Right hindlimb (tissue), 1 donor: Measurements from ENCODE around the gene LZTS3.
"Not testable (repeated sequence)": the region's sequence is repeated elsewhere in the genome, so short reads cannot be mapped to it uniquely, and the experiment has no call there.

Experiments used
- DNase-seq: peaks from one replicate; pipeline ENCODE4 v3.0.0-alpha.2; 2018

LZTS3 gene

GRCh38 chr20:3172933-3173609, at the start of gene LZTS3:
TSS of gene LZTS3 (minus strand) at chr20:3173549. CDS start at chr20:3167163, 6,386 bp downstream.
- DNase-seq: peak; percentile 83

DNA sequence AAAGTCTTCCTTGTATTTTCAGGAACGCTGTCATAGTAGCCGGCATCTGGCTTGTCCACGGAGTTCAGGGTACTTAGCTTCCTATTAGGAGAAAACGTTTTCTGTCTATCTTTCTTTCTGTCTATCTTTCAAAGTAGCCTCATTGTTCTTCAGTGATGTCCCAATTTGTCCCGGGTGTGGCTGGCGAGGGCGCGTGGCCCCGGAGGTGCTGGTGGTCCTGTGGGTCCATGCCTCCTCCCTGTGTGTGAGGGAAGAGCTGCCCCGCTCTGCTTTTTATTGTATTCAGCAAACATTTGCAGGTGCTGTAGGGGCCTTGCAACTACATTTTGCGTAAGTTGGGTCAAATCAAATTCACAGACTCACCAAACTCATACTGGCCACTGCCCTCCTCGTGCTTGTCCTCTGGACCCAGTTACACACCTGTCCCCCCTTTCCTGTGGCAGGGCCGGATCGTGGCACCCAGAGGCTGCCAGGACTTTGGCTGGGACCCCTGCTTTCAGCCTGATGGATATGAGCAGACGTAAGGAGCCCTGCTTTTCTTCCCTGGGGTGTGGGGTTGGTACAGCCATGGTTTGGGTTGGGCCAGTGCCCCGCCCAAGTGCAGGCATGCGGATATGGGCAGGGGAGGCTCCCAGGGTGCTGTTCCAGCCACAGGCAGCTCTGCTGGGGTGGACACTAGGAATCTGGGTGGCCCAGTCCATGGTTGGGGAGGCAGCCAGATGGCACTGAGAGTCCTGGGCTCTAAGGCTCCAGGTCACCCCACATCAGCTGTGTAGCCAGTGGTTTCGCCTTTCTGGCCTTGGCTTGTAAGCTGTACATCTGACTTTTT, 48.3 kb upstream of the LZTS3 start:
- no peak for DNase-seq

- DNase-seq: no peak
Observed at GRCh38 chr20:3218307-3218988, 45.1 kb upstream of the LZTS3 start.

- DNase-seq: not testable (repeated sequence)
Observed at GRCh38 chr20:3215359-3215917, 42.1 kb upstream of the LZTS3 start.

GRCh38 chr20:3213226-3213625, 39.9 kb upstream of the LZTS3 start:
- DNase-seq: no peak

DNA sequence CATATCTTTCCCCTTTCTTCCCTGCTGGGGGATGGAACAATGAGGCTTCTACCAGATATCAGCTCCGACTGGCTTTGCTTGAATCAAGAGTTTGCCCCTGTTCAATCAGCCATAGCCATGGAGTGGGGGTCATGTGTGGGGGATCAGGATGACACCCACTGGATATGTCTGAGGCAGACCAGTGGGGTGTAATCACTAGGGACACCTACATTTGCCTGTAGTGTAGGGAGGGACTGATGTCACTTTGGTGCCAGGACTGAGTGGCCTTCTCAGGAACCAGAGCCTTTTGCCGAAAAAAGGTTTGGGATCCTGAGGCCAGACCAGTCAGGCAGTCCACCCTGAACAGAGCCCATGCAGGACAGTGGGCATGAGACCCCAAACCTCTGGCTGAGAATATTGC, 37.0 kb upstream of the LZTS3 start:
- no peak for DNase-seq

GRCh38 chr20:3209946-3210317, 36.6 kb upstream of the LZTS3 start:
- DNase-seq: no peak

DNA sequence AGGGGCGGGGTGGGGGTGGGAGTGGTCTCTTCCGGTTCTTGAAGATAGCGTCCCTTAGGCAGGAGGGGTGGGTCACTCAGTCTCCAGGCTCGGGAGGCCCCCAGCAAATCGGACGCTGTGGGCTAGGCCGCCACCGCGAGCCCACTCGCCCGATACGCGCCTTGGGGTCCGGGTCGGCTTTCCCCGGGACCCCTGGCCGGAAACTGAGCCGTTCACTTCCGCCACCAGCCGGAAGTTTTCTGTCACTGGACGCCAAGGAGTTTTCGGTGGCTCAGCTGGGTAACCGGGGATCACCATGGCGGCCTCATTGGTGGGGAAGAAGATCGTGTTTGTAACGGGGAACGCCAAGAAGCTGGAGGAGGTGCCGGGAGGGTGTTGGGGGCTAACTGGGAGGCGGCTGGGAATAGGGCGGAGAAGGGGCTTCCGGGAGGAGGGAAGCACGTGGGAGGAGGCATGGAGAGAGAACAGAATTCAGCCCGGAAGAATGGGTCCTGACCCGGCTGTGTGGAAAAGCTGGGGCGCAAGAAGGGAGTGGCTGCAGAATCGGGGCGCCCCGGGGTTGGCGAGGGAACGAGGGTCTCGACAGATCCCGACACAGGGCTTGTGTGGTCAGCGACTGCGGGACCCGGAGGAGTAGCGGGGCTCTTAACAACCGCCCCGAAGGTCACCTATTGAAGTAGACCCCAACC, 36.1 kb upstream of the LZTS3 start, which contains the start of gene ITPA:
Gene ITPA, plus strand, starts transcription at position 242 of the 689 bp plus-strand sequence. Its CDS starts 54 bp downstream, at position 296.
- DNase-seq: peak; percentile 76

DNA sequence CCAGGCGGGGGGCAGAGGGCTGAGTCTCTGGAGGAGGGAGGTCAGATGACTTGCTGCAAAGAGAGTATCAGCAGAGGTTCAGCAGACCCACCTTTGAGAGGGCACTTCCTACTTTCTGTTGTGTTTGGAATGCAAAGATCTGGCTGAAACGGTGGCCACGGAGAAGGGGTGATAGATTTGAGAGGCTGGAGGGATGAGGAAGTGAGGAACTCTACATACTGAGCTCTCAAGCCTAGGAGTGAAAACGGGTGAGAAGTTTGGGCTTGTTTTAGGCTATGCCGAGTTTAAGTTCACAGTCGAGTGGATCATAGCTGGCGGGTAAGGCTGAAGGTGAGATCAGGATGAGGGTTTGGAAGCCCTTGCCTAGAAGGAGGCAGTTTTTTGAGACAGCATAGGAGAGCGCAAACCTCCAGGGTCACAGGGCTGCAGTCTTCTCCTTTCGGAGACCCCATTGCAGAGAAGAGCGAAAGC, 35.5 kb upstream of the LZTS3 start:
- DNase-seq: no peak

GRCh38 chr20:3204124-3204794, 30.9 kb upstream of the LZTS3 start, which contains the start of gene DDRGK1:
TSS of gene DDRGK1 (minus strand) at chr20:3204682. CDS start at chr20:3204627, 55 bp downstream.
- DNase-seq: peak; percentile 90

GRCh38 chr20:3203315-3204123, 30.2 kb upstream of the LZTS3 start:
- DNase-seq: no peak

DNA sequence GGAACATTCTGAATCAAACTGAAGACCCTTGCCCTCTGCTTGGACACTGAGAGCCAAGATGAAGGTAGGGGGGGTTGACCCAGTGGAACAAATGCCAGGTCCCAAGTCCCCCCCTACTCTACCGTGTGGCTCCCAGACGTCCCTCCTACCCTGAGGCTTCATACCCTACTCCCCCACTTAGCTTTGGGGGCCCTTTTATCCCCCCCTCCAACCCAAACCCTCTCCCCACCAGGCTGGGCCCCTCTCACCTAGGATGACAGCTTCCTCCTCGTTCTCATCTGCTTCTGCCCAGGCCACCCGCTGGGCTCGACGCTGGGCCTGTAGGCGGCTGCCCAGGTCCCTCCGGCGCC, 29.6 kb upstream of the LZTS3 start:
- DNase-seq: no peak

DNA sequence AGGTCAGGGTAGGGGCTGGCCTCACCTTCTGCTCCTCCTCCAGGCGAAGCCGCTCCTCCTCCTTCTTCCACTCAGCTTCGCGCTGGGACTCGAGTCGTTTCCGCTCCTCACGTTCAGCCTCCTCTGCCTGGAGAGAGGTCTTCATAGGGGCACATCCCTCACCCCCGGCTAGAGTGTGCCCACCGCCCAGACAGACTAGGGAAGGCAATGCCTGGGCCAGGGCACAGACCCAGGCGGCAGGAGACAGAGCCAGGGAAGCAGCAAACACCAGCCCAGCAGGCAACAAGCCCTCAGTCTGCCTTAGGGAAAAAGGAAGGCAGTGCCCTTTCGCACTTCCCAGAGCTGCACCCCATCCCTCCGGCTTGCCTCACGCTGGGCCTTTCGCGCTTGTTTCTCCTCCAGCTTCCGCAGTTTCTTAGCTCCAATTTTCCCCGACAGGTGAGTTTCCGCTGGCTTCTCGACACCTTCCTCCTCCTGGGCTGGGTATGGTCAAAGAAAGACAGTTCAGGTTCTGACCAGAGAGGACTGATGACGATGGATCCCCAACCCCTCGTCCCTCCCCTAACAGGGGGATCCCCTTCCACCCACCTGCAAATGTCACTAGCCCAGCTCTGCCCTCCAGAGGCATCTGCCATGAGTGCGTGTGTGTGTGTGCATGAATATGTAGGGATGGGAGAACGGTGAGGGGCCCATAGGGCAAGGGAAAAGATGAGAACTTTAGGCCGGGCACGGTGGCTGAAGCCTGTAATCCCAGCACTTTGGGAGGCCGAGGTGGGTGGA, 26.8 kb upstream of the LZTS3 start:
- no peak for DNase-seq

DNA sequence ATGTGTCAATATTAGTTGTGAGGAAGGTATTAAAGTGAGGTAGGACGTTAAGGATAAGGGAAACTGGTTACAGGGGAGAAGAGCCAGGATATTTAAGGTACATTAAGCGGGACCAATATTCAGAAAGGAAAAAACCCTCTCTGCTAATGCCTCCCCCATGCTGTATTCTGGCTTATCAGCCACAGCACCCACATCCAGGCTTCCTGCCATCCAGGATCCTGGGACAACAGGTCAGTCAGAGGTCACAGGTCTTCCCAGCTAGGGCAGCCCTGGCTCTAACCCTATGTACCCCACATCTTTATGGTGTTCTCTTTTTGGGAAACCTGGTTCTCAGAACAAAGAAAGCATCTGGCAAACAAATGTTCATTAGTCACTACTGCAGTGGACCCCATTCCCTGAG, 25.9 kb upstream of the LZTS3 start:
- no peak for DNase-seq

DNA sequence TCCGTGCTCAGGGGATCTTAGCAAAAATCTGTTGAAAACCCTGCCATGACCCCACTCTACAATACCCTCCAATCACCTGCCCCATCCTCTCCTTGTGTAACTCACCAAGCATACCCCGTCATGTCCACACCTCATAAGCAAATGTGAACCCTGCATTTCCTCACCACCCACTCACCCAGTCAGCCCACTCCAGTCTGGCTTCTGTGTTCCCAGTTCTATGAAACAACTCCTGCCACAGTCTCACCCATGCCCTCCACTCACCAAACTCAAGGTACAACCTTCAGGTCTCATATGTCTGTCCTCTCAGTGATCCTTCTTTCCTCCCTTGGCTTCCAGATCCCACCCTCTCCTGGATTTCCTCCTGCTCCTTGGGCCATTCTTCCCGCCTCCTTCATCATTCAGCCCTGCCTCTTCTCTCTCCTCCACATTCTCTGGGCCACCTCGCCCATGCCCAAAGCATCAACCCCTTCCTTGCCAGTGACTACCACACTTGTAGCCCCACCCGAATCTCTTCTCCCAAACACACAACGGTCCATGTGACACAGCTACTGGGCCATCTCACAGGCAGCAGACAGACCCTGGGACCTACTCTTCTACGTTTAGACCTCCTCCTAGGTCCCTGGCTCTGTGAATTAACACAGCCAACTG, 22.4 kb upstream of the LZTS3 start:
- no peak for DNase-seq

GRCh38 chr20:3194617-3195280, 21.4 kb upstream of the LZTS3 start:
- no peak for DNase-seq

GRCh38 chr20:3193806-3194616, 20.7 kb upstream of the LZTS3 start:
- no peak for DNase-seq
